HTERT RPE-1 (cell line): ENCODE measurements around the gene DPP7.

Experiments used
- in situ Hi-C: fragments of 300-500 bp; cut with MboI; formaldehyde crosslinking; loops from 4 replicates; pipeline ENCODE4 v1.14.3; 2020; ENCODE audit warnings: low sequenced_read_pairs

Gene DPP7

DNA sequence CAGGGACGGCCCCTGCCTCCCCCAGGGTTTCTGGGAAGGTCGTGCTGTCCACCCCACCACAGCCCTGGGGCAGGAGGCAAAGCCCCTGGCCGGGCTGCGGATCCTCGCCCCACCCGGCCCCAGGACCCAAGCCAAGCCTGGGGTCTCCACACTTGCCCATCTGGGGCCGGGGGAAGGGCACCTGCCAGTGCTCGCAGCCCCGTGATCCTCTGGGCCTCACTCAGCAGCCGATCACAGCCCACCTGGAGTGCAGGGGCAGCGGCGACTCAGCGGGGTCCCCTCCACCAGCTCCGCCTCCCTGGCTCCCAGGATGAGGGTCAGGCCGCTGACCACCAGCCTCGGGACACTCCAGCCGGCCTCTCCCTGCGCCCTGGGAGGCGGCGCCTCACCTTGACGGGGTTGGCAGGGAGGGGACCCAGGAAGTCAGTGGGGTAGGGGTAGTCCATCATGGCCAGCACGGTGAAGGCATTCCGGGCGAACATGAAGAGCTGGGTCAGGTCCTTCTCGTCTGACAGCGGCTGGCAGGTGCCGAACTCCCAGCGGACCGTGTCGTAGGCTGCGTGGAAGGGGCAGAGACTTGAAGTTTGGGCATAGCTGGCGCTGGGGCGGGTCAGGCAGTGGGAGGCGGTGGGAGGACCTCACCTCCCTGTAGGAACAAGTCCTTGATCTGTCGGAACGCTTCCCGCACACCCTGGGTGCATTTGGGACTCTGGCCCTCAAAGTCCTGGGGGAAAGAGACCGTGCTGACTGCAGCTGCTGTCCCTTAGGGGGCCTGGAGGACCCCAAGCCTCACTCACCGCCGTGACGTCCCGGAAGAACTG is 1.8 kb downstream of the DPP7 start:
- in situ Hi-C loops = no loop called here

DNA sequence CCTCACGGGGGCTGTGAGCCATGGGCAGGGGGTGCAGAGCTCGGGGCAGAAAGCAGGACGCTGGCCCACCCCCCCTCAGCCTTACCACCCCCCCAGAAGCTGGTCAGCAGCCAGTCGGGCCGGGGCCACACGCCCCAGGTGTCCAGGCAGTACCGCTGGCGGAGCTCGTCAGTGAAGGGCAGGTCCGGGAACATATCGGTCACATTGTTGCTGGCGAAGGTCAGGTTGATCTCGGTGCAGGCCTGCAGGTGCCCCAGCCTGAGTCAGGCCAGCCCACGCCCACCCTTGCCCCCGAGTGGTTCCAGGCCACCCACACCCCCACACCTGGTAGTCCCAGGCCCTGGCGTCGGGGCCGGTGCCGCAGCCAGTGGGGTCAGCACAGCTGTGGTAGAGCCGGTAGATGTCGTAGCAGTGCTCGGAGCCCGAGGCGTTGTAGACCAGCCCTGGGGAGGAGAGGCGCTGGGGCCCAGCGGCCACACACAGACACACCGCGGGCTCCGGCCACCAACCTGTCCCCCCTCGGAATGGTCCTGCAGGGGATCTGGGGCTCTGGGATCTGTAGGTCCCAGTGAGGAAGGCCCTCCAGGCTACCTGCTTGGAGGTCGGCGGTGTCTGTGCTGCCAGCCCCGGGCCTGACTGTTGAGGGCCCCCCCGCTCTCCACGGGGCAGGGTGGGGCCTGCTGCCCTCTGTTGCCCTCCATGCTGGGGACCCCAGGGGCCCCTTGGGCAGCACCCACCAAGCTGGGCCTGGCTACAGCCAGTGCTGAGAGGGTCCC is 2.6 kb downstream of the DPP7 start:
- in situ Hi-C loops = no loop called here

DNA sequence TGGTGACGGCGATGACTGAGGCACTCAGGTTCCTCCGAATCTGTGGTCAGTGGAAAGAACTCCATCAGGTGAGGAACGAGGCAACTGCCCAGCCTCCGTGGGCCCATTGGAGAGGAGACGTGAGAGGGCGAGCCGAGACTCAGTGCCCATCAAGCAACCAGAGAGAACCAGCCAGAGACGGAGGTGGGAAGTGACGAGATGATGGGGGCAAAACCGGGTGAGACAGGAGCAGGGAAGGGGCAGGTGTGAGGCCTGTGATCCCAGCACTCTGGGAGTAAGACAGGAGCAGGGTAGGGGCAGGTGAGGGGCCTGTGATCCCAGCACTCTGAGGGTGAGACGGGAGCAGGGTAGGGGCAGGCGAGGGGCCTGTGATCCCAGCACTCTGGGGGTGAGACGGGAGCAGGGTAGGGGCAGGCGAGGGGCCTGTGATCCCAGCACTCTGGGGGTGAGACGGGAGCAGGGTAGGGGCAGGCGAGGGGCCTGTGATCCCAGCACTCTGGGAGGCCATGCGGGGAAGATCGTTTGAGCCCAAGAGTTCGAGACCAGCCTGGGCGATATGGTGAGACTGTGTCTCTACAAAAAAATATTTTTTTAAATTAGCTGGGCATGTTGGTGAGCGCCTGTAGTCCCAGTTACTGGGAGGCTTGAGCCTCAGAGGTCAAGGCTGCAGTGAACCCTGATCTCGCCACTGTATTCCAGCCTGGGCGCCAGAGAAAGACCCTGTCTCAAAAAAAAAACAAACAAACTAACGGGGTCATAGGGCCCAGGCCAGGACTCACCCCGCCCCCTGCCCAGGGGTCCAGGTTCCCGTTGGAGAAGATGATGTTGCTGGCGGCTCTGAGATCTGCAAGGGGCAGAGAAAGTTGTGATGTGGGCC is 3.4 kb downstream of the DPP7 start:
- in situ Hi-C loops = no loop called here

DNA sequence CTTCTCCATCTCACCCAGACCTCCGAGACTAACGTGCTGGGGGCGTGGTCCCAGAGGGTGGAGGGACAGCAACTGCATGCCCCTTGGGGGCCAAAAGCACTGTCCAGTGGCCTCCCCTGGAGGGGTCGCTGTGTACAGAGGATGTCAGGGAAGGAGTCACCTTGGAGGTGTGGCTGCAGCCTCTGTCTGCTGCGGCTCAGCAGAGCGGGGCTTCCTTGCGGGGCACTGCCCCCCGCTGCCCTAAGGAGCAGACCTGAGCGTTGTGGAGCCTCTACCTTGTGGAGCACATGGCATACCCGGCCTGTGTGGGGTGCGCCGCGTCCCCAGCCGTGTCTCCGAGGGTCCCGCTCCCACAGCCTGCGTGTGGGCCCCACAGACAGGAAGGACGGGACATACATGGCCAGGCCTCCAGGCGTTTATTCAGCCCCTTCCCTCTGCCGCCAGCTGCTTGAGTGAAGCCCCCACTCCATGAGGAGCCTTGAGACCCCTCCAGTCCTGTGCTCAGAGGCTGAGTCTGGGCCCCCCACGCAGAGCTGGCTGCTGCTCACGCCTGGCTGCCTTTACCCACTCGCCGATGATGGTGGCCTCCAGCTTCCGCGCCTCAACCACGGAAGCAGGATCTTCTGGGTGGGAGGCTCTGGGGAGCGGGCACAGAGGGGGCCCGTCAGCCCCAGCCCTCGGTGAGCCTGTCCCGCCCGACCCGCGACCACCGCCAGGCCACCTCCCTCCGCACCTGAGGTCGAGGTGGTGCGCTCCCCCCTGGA is 4.2 kb downstream of the DPP7 start:
- in situ Hi-C loops = no loop called here

DNA sequence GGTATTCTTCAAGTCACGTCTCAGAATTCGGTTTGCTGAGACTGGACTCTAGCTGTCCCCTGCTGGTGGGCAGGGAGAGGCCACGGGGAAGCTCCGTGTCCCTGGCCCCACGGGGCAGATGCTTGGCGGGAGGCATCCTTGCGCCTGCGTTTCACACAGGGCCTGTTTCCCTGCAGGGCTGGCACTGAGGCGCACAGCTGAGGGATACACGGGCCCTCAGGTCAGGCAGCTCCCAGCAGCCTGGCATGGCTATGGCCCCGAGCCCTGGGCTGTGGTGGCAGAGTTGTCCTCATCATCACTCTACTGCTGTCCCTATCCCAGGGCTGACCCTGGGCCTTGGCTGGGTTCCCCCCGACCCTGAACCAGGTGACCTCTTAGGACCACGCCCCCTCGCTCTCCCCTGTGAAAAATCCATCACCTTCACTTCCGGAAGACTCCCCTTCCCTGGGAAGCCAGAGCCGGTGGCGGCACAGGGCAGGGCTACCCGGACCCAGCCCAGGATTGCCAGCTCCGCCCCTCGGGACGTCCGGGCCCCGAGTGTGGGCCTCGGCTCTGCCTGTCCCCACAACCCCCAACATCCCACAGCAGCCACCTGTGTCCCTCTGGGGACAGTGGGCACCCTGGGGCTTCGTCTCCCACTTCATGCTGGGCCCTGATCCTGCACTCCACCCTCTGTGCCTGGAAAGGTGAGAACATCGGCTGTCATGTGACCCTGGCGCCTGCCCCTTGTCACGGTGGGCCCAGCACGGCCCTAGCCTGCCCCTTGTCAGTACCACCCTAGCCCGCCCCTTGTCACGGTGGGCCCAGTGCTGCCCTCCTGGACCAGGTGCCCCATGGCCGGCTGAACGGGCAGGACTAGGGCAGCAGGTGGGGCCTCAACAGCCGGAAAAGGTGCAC is 5.0 kb downstream of the DPP7 start:
- in situ Hi-C loops = no loop called here

DNA sequence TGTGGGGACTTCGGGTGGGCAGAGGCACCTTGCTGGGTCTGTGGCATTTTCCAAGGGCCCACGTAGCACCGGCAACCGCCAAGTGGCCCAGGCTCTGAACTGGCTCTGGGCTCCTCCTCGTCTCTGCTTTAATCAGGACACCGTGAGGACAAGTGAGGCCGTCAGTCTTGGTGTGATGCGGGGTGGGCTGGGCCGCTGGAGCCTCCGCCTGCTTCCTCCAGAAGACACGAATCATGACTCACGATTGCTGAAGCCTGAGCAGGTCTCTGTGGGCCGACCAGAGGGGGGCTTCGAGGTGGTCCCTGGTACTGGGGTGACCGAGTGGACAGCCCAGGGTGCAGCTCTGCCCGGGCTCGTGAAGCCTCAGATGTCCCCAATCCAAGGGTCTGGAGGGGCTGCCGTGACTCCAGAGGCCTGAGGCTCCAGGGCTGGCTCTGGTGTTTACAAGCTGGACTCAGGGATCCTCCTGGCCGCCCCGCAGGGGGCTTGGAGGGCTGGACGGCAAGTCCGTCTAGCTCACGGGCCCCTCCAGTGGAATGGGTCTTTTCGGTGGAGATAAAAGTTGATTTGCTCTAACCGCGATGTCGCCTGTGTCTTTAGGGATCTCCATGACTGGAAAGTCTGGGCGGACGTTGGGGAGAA is 5.8 kb downstream of the DPP7 start:
- in situ Hi-C loops = no loop called here

DNA sequence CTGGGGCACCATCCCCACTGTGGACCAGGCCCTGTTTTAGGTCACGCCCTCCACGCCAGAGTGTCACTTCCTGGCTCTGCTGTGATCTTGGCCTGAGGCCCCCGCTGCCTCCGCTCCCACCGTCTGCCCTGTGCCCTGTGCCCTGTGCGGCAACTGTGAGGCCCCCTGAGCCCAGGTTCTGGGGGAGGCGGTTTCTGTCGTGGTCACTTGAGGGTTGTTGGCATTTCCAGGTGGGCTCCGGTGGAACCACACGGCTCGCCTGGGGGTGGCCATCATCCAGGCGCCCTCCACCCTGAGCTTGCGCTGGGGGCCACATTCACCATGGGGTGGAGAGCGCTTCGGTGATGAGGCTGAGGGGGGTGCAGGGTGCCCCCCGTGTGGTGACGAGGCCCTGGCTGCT is 6.6 kb downstream of the DPP7 start:
- in situ Hi-C loops = no loop called here

DNA sequence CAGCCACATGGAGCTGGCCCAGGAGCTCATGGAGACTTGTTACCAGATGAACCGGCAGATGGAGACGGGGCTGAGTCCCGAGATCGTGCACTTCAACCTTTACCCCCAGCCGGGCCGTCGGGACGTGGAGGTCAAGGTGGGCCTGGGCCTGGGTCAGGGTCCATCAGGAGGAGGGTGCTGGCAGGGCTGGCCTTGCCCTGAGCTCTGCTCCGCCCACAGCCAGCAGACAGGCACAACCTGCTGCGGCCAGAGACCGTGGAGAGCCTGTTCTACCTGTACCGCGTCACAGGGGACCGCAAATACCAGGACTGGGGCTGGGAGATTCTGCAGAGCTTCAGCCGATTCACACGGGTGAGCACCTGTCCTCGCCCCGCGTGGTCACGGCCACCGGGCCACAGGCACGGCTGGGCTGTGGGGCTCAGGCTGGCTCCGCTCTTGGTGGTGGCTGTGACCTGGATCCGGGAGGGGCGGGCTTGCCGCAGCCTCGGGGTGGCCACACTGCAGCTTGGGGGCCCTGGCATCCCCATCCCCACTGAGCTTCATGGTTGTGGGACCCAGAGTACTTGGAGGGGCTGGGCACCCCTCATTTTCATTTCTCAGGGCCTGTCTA is 7.1 kb downstream of the DPP7 start:
- in situ Hi-C loops = no loop called here

DNA sequence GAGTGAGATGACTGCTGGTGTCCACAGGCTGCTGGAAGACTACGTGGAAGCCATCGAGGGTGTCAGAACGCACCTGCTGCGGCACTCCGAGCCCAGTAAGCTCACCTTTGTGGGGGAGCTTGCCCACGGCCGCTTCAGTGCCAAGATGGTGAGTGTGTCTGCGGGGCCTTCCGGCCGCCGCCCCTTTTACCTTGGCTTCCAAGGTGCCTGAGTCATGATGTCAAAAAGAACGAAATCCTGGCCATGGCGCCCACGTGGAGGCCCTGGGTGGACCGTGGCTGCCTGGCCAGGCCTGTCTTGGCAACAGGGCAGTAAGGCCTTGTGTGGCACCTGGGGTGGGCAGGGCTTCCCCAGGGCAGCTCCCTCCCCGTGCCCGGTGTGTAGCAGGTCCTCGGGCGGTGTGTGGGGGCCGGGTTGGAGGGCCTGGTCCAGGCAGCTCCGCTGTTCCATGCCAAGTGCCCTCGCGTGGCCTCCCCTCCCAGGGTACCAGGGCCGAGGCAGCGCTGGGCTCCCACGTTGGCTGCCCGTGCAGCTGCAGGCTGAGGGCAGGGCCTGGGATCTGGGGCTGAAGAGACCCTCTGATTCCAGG is 7.8 kb downstream of the DPP7 start:
- in situ Hi-C loops = no loop called here

GRCh38 chr9:137105814-137106661 is 8.5 kb downstream of the DPP7 start:
- in situ Hi-C loops = no loop called here

DNA sequence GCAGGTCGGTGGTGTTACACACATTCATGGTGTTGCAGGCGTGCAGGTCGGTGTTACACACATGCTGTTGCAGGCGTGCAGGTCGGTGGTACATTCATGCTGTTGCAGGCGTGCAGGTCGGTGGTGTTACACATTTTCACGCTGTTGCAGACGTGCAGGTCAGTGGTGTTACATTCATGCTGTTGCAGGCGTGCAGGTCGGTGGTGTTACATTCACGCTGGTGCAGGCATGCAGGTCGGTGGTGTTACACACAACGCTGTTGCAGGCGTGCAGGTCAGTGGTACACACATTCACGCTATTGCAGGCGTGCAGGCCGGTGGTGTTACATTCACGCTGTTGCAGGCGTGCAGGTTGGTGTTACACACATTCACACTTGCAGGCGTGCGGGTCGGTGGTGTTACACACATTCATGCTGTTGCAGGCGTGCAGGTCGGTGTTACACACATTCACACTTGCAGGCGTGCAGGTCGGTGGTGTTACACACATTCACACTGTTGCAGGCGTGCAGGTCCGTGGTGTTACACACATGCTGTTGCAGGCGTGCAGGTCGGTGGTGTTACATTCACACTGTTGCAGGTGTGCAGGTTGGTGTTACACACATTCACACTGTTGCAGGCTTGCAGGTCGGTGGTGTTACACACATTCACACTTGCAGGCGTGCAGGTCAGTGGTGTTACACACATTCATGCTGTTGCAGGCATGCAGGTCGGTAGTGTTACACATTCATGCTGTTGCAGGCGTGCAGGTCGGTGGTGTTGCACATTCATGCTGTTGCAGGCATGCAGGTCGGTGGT is 11.1 kb downstream of the DPP7 start:
- in situ Hi-C loops = no loop called here

GRCh38 chr9:137099231-137099630 is 15.3 kb downstream of the DPP7 start:
- in situ Hi-C loops = no loop called here

GRCh38 chr9:137097761-137098462 is 16.6 kb downstream of the DPP7 start:
- in situ Hi-C loops = no loop called here

GRCh38 chr9:137096785-137097546 is 17.6 kb downstream of the DPP7 start:
- in situ Hi-C loops = no loop called here
